Astrocyte (in vitro differentiated cells and primary cell): ENCODE data around the gene TIPARP.

Experiments
- CTCF ChIP-seq: IDR thresholded peaks from 2 replicates; pipeline ENCODE4 v1.5.1; 2011; ENCODE audit warnings: low read depth, mild to moderate bottlenecking, inconsistent platforms, low read length, moderate library complexity; ENCODE audit not compliant: insufficient read depth
- EZH2 ChIP-seq: IDR thresholded peaks from 2 replicates; pipeline ENCODE4 v1.6.1; 2012; ENCODE audit warnings: mild to moderate bottlenecking, low read length, inconsistent platforms; ENCODE audit not compliant: insufficient read depth

DNA sequence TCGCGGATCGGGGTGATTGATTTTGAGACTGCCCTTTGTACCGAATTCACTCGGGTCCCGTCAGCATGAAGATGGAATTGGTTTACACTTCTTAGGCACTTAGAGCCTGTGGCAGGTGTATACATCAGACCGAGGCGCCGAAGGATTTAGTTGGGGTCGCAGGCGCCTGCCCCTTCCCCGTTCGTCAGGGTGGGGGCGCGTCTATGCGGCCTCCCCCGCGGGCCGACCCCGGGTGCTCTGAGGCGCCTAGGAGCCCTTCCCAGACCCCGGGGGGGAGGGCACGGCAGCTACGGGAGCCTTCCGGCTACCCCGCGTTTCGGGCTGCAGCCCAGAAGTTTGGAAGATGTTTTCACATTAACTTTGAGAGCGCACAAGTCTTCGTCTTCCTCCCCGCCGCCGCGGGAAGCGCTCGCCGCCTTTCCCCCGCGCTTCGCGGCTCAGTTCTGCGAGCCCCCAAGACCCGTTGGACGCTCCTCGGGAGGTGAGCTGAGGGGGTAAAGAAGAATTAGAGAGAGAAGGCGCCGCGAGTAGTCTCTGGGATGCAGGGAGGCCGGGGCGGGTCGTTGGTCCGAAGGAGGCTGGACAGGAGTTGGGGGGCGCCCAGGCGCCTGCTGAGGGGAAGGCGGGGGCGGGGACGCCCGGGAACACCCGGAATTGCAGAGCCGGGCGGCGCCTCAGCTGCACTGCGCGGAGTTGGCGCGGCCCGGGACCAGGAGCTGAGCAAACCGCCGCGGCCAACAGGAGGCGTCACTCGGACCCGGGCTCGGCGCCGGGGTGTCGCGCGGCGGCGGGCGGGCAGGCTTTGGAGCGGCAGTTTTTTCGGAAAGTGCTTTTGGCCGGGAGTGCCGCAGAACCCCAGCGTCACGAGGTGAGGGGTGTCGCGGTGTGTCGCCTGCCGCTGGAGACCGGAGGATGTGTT, 780 bp downstream of the TIPARP start:
- TF ChIP-seq CTCF = no peak
- TF ChIP-seq EZH2 = no peak
